GM23248 (cell line): ENCODE data around the gene PSMD4.

Experiments
- EZH2 ChIP-seq: fragments of 200-600 bp; sonication (generic); IDR thresholded peaks from 2 replicates; pipeline ENCODE4 v1.6.1; 2018; ENCODE audit warnings: antibody characterized with exemption, mild to moderate bottlenecking; ENCODE audit not compliant: insufficient read depth, poor library complexity, severe bottlenecking
- EZH2phosphoT487 ChIP-seq: fragments of 200-600 bp; sonication (generic); IDR thresholded peaks from 2 replicates; pipeline ENCODE4 v1.6.1; 2018; ENCODE audit warnings: antibody characterized with exemption, moderate library complexity, mild to moderate bottlenecking, low read depth; ENCODE audit not compliant: insufficient read depth

DNA sequence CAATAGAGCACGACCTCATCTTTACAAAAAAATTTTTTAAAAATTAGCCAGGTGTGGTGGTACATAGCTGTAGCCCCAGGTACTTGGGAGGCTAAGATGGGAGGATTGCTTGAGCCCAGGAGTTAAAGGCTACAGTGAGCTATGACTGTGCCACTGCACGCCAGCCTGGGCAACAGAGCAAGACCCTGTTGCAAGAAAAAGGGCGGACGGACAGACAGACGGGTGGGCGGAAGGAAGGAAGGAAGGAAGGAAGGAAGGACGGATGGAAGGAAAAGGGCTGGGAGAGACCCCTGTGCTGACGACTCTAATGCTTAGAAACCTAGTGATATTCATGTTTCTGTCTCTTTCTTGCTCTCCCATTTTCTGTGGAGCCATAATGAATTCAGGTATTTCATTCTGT, 58.3 kb downstream of the PSMD4 start:
- no peak for TF ChIP-seq EZH2
- TF ChIP-seq EZH2phosphoT487 = no peak
